ENCODE results near the gene UNC45A. TPM values are rescaled to one million over a fixed set of nuclear protein-coding genes. Genes with fewer than 3 reads are reported as not detected.

Gene UNC45A
- total RNA-seq, 4 donors from 2014 or later, result 45.6 to 78.4 (median 55.3) TPM

DNA sequence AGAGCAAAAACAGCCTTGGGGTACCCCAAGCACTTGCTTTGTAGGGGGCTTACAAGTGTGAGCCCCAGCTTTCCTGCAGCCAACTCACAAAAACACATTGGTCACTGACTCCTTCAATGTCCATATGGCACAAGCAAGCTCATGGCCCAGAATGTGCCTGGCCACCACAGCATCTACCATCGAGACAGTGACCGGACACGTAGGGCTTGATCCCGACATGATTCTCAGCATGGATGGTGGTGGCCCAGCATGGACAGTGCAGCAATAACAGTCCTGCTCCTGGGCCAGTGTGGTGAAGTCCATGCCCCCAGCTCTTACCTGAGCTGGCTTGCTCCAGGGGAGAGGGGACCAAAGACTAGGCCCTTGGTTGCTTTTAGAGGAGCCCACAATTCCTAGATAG is 6.0 kb downstream of the UNC45A start:
- Histone ChIP-seq H3K36me3 (peaks cover 0 to 84% (median 0%) of the 10 kb centered on the region in 3 donors), H3K27me3 (no peaks in the 10 kb centered on the region), H3K27ac (no peak overlapping the region), H3K4me1 (peaks cover 0 to 12% (median 3%) of the 10 kb centered on the region in 4 donors), H3K4me3 (no peak overlapping the region), H3K9me3 (no peaks in the 10 kb centered on the region)
- TF ChIP-seq, protein P1, sequence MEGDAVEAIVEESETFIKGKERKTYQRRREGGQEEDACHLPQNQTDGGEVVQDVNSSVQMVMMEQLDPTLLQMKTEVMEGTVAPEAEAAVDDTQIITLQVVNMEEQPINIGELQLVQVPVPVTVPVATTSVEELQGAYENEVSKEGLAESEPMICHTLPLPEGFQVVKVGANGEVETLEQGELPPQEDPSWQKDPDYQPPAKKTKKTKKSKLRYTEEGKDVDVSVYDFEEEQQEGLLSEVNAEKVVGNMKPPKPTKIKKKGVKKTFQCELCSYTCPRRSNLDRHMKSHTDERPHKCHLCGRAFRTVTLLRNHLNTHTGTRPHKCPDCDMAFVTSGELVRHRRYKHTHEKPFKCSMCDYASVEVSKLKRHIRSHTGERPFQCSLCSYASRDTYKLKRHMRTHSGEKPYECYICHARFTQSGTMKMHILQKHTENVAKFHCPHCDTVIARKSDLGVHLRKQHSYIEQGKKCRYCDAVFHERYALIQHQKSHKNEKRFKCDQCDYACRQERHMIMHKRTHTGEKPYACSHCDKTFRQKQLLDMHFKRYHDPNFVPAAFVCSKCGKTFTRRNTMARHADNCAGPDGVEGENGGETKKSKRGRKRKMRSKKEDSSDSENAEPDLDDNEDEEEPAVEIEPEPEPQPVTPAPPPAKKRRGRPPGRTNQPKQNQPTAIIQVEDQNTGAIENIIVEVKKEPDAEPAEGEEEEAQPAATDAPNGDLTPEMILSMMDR (IDR thresholded peaks at IDR 0.05), result no peak
- TF ChIP-seq POLR2A (IDR thresholded peaks at IDR 0.05), result no peak
- peak in 1 of 3 donors; percentile 20 for DNase-seq

DNA sequence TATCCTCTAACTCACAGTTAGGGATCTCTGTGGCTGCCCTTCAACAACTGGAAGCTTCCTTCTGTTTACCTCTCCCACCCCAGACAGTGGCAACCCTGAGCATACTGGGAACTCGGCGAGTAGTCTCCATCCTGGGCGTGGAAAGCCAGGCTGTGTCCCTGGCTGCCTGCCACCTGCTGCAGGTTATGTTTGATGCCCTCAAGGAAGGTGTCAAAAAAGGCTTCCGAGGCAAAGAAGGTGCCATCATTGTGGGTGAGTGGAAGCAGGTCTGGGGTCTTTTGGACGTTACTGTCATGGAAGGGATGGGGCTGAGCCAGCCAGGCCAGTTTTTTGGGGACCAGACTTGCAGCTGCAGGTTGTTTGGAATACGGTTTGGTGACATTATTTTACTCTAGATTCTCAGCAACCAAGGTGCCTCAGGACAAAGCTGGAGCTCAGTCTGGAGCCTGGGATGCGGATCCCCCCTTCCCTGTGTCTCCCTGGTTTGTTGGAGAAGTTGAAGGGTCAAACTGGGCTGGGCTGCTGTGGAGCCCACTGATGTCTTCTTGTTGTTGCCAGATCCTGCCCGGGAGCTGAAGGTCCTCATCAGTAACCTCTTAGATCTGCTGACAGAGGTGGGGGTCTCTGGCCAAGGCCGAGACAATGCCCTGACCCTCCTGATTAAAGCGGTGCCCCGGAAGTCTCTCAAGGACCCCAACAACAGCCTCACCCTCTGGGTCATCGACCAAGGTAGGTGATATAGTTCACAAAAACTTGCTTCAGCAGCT is 7.5 kb downstream of the UNC45A start:
- no peak for DNase-seq
- TF ChIP-seq POLR2A (IDR thresholded peaks at IDR 0.05), result no peak
- TF ChIP-seq, protein P1 (IDR thresholded peaks at IDR 0.05), result no peak
- Histone ChIP-seq H3K4me1 (no peaks in the 10 kb centered on the region), H3K9me3 (no peaks in the 10 kb centered on the region), H3K36me3 (peaks cover 0 to 96% (median 0%) of the 10 kb centered on the region in 3 donors), H3K4me3 (no peak overlapping the region), H3K27ac (no peak overlapping the region), H3K27me3 (no peaks in the 10 kb centered on the region)

DNA sequence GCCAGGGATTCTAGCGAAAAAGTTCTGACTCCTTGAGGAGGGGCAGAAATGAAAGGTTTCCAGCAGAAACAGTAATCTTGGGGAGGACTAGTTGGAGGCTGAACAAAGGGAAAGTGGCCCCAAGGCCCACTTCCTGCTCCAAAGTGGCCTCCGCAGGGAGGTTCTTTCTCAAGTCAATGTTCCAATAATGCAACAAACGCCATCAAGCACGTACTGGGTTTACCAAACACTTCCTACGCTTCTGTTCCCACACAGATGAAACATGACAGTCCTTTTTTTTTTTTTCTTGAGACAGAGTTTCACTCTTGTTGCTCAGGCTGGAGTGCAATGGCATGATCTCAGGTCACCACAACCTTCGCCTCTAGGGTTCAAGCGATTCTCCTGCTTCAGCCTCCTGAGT is 10.0 kb downstream of the UNC45A start:
- H3K36me3 ChIP-seq, result peaks cover 0 to 97% (median 0%) of the 10 kb centered on the region in 3 donors

DNA sequence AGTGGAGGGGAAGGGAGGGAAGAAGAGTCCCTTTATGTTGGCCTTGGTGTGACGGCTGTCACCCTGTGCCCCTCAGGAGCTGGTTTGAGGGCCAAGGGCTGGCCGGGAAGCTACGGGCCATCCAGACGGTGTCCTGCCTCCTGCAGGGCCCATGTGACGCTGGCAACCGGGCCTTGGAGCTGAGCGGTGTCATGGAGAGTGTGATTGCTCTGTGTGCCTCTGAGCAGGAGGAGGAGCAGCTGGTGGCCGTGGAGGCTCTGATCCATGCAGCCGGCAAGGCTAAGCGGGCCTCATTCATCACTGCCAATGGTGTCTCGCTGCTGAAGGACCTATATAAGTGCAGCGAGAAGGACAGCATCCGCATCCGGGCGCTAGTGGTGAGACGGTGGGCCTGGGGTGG is 11.5 kb downstream of the UNC45A start:
- H3K9me3 ChIP-seq, result no peaks in the 10 kb centered on the region
- no peaks in the 10 kb centered on the region for H3K4me1 ChIP-seq
- H3K27me3 ChIP-seq, result no peaks in the 10 kb centered on the region
- DNase-seq, result no peak
- peaks cover 0 to 97% (median 0%) of the 10 kb centered on the region in 3 donors for H3K36me3 ChIP-seq
- TF ChIP-seq, protein P1 (IDR thresholded peaks at IDR 0.05), result no peak
- no peak for TF ChIP-seq POLR2A (IDR thresholded peaks at IDR 0.05)
- no peak overlapping the region for H3K4me3 ChIP-seq
- H3K27ac ChIP-seq, result no peak overlapping the region

More for the DNA sequence above, 10.0 kb downstream of the UNC45A start:
- no peak overlapping the region for H3K27ac ChIP-seq
- TF ChIP-seq, protein P1 (IDR thresholded peaks at IDR 0.05), result no peak
- no peak for TF ChIP-seq POLR2A (IDR thresholded peaks at IDR 0.05)
- no peak overlapping the region for H3K4me3 ChIP-seq
- H3K27me3 ChIP-seq, result no peaks in the 10 kb centered on the region
- no peaks in the 10 kb centered on the region for H3K9me3 ChIP-seq
- H3K4me1 ChIP-seq, result no peaks in the 10 kb centered on the region
- DNase-seq, result no peak

DNA sequence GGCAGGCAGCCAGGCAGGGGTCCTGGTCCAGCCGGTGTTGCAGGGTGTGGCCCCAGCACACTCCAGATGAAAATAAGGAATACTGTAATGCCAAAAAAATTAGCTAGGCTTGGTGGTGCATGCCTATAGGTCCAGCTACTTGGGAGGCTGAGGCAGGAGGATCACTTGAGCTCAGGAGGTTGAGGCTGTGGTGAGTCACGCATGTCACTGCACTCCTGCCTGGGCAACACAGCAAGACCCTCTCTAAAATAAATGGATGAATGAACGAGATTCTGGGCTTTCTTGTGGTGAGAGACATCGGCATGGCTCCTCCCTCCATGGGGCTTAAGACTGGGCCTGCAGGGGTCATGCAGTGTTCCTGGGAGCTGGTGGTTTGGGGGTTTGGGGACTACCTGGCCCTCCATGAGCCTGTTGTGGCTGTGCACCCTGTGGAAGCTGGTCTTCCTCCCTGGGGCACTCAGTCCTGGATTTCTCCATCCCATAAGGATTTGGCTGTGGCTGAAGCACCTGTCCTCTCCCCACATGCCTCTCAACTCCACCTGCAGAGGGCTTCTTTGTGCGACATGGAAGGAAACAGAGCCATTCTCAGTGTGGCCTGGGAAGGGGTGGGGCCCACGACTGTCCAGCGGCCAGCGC is 12.0 kb downstream of the UNC45A start:
- Histone ChIP-seq H3K4me3 (no peak overlapping the region), H3K9me3 (no peaks in the 10 kb centered on the region), H3K4me1 (no peaks in the 10 kb centered on the region), H3K36me3 (peaks cover 0 to 98% (median 0%) of the 10 kb centered on the region in 3 donors), H3K27me3 (no peaks in the 10 kb centered on the region), H3K27ac (no peak overlapping the region)
- TF ChIP-seq, protein P1 (IDR thresholded peaks at IDR 0.05), result no peak
- no peak for TF ChIP-seq POLR2A (IDR thresholded peaks at IDR 0.05)
- no peak for DNase-seq
